PFSK-1 (cell line): ENCODE results near the gene PRKN.

ENCODE experiments used
- FOXP2 ChIP-seq: optimal IDR thresholded peaks from 2 replicates; pipeline ENCODE3; 2011; ENCODE audit warnings: borderline replicate concordance, control low read depth, inconsistent platforms; ENCODE audit not compliant: insufficient read depth; ENCODE audit errors: extremely low read length, extremely low read depth
- POLR2AphosphoS5 ChIP-seq: IDR thresholded peaks from 2 replicates; pipeline ENCODE4 v1.6.1; 2012; ENCODE audit warnings: low read depth, mild to moderate bottlenecking, control low read depth, low read length, moderate library complexity
- REST ChIP-seq, 2 experiments: IDR thresholded peaks; 2 replicates each; pipeline versions ENCODE4 v1.6.1 to v1.8.0; 2011 to 2012; ENCODE audit warnings: low read depth in 2 of 2, low read length in 2 of 2, control low read depth in 1 of 2, inconsistent platforms in 1 of 2, mild to moderate bottlenecking in 1 of 2, moderate library complexity in 1 of 2; ENCODE audit not compliant: insufficient read depth in 1 of 2
- SIN3A ChIP-seq: IDR thresholded peaks from 2 replicates; pipeline ENCODE4 v1.6.1; 2012; ENCODE audit warnings: mild to moderate bottlenecking, low read length, moderate library complexity, borderline replicate concordance; ENCODE audit not compliant: insufficient read depth
- TAF1 ChIP-seq: IDR thresholded peaks from 2 replicates; pipeline ENCODE4 v1.6.1; 2012; ENCODE audit warnings: low read length, control low read depth, borderline replicate concordance; ENCODE audit not compliant: insufficient read depth

Gene PRKN

DNA sequence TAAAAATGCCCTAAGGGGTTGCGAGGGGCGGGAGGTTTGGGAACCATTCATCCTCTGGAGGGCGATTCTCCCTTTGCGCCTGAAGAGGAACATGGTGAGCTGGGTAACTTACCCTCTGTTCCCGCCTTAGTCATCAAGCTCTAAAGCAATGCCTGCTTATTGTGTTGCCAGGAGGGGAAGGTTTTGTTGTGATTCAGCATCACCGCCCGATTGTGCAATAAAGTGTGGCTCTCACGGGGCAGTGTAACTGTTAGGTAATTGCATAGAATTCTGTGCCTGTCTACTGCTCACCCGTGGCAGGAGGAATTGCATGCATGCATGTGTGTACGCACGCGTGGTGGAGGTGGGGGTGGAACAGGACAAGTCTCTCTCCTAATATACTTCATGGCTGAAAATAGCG, 1358.2 kb downstream of the PRKN start:
- no peak for TF ChIP-seq SIN3A
- TF ChIP-seq REST (IDR thresholded peaks at IDR 0.05; ENCODE audit: insufficient read depth in 1 of 2, low read depth in 2 of 2, low read length in 2 of 2) = no peak
- TF ChIP-seq FOXP2 = no peak
- TF ChIP-seq POLR2AphosphoS5 = no peak
- TF ChIP-seq TAF1 = no peak

DNA sequence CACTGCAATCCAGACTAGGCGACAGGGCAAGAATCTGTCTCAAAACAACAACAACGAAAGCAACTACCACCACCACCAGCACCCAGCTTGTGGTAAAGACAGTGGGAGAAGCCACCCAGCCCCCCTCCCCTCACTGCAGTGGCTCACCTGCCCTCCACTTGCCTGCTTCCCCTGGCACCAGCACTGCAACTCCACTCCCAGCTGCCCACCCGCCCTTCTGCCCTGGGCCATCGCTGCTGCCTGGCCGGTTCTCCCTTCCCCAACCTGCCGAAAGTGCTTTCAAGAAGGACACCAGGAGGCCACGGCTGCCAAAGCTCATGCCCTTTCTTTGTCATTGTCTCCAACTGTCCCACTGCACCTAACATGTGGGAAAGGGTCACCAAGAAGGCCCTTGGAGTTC, 1359.1 kb downstream of the PRKN start:
- no peak for TF ChIP-seq REST (IDR thresholded peaks at IDR 0.05; ENCODE audit: insufficient read depth in 1 of 2, low read depth in 2 of 2, low read length in 2 of 2)
- no peak for TF ChIP-seq FOXP2
- no peak for TF ChIP-seq TAF1
- no peak for TF ChIP-seq SIN3A
- no peak for TF ChIP-seq POLR2AphosphoS5

GRCh38 chr6:161367472-161367871, 1360.1 kb downstream of the PRKN start:
- TF ChIP-seq POLR2AphosphoS5 = no peak

DNA sequence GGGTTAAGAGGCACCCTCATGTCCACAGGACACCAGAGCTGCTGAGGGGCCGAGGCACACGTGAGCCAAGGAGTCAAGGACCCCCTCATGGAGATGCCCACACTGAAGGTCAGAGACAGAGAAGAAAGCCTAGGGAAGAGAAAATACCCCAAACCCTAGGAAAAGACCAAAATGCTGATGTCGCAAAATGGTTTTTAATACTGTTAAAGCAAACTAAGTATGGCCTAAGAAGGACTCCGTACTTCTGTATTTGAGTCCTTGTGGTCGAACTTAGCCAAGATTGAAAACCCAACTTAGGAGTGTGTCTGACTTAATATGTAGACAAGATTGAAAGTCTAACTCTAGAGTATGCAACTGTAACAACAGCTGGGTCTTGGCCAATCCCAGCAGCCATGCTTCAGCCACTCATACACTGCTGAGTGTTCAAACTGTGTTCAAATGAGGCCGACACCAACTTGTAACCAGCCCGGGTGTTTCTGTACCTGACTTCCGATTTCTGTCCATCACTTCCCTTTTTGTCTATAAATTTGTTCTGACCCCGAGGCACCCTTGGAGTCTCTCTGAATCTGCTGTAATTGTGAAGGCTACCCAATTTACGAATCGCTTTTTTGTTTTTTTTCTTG, 1361.2 kb downstream of the PRKN start:
- TF ChIP-seq POLR2AphosphoS5 (no peak), REST (IDR thresholded peaks at IDR 0.05; ENCODE audit: insufficient read depth in 1 of 2, low read depth in 2 of 2, low read length in 2 of 2) (no peak), FOXP2 (no peak), SIN3A (no peak), TAF1 (no peak)

- no peak for TF ChIP-seq POLR2AphosphoS5
- TF ChIP-seq TAF1 = no peak
- TF ChIP-seq SIN3A = no peak
- TF ChIP-seq FOXP2 = no peak
- no peak for TF ChIP-seq REST (IDR thresholded peaks at IDR 0.05; ENCODE audit: insufficient read depth in 1 of 2, low read depth in 2 of 2, low read length in 2 of 2)
Observed at GRCh38 chr6:161365633-161366032, 1361.9 kb downstream of the PRKN start.

DNA sequence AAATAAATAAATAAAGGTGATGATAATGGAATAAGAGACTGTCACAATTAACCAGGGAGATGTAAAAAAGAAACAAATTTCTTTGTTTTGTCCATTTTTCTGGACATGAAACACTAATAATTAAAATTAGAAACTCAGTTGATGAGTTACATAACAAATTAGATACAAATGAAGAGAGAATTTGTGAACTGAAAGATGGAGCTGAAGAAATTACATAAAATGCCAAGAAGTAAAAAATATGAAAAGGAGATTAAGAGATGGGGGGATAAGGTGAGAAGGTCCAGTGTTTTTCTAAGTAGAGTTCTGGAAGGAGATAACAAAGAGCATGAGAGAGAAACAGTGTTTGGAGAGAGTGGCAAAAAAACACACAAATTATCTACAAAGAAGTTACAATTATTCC, 1364.3 kb downstream of the PRKN start:
- no peak for TF ChIP-seq POLR2AphosphoS5
- TF ChIP-seq REST (IDR thresholded peaks at IDR 0.05; ENCODE audit: insufficient read depth in 1 of 2, low read depth in 2 of 2, low read length in 2 of 2) = no peak
- TF ChIP-seq SIN3A = no peak
- TF ChIP-seq FOXP2 = no peak
- no peak for TF ChIP-seq TAF1
